ENCODE measurements around the gene SMKR1.

DNA sequence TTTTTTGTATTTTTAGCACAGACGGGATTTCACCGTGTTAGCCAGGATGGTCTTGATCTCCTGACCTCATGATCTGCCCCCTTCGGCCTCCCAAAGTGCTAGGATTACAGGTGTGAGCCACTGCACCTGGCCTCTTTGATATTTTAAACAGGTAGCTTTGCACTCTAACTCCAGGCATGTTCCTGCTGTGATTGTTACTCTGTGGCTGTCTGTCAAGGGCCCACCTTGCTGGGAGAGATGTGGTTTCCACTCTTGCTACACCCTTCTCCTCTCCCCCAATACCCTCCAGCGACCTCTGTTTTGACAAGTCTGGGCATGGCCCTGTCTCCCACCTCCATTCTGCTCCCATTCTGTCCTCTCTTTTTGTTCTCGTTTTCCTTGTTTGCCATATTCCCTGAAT lies 17.1 kb downstream of the SMKR1 start:
- TF ChIP-seq, protein P1, sequence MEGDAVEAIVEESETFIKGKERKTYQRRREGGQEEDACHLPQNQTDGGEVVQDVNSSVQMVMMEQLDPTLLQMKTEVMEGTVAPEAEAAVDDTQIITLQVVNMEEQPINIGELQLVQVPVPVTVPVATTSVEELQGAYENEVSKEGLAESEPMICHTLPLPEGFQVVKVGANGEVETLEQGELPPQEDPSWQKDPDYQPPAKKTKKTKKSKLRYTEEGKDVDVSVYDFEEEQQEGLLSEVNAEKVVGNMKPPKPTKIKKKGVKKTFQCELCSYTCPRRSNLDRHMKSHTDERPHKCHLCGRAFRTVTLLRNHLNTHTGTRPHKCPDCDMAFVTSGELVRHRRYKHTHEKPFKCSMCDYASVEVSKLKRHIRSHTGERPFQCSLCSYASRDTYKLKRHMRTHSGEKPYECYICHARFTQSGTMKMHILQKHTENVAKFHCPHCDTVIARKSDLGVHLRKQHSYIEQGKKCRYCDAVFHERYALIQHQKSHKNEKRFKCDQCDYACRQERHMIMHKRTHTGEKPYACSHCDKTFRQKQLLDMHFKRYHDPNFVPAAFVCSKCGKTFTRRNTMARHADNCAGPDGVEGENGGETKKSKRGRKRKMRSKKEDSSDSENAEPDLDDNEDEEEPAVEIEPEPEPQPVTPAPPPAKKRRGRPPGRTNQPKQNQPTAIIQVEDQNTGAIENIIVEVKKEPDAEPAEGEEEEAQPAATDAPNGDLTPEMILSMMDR (IDR thresholded peaks at IDR 0.05; ENCODE audit: insufficient read depth, low read depth, low read length): no peak
- TF ChIP-seq EZH2 (IDR thresholded peaks at IDR 0.05; ENCODE audit: insufficient read depth, low read length): no peak
